GM21619 (cell line): ENCODE measurements around the gene TNC.

ENCODE experiments used
- ATAC-seq: cut with Tn5 transposase; IDR thresholded peaks from one replicate; pipeline ENCODE4 v1.9.1; 2021; ENCODE audit not compliant: unreplicated experiment

TNC gene

DNA sequence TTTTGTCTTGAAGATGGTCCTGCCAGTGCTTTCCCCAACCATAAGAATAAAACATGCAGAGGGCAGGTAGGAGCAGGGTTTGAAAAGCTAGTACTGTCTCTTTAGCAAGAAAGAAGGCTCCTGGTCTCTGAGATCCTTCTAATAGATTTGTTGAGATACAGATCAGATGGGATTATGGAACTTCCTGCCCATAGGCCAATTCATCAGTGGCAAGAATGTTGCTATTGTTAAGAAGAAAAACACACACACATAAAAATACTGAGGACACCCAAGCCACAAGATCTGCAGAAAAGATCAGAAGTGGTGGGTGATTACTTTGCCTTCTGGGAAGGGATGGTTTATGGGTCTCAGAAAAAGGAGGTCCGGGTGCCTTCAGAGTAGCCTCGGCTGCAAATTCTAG lies 59.8 kb downstream of the TNC start:
- no peak for ATAC-seq

DNA sequence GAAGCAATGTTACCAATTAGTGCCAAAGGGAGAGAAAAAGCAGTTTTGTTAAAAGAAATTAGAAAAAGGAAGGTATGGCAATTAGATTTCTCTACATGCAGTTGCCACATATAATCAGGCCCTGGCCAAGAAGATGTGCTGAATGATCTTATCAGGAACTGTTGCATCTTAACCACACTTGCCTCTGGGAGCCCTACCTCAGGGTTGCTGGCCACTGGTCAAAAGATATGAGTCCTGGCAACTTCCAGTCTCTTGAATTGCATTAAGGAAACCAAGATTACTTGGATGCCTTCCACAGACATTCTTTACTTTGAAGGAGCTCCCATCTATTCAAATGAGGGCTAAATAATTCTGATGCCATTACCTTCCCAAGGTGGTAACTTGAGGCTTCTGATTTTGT lies 60.4 kb downstream of the TNC start:
- no peak for ATAC-seq

DNA sequence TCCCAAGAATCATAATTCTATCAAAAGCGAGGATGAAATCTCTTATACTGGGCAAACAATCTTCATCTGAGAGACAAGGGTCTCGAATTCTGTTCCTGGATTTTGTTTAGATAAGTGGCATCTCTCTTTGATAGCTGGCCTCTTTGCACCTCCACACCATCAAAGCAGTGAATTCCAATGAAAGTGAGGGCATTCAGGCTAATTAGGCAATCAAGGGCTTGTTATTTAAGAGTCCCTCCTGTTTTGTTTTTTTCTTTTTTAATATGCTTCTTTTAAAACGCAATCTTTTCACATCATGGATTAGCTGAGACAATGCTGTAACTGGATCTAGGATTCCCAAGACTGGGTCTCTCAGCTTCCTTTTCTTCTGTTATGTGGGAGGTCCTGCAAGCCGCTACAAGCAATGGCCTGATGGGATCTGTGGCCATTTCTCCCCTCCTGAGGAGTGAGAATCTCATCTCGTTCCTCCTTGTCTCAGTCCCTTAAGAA lies 67.9 kb downstream of the TNC start:
- ATAC-seq: no peak

DNA sequence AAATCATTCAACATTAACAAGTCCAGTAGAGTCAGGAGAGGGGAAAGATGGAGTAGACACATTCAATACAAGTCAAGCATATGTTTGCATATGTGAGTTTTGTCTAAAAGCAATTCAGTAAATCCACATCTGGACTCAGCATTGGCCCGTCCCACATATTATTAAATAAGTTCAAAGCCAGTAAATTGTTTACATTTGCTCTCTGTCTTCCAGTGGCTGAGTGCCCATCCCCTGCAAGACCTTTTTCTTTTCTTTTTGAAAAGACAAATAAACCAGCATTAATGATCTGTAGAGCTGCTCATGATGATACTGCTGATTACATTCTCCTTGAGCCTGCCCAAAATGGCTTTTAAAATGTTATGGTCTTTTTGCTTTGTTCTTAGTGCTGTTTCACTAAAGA lies 71.1 kb downstream of the TNC start:
- no peak for ATAC-seq

- ATAC-seq: no peak
These were observed 71.8 kb downstream of the TNC start for GRCh38 chr9:115046199-115046598.

DNA sequence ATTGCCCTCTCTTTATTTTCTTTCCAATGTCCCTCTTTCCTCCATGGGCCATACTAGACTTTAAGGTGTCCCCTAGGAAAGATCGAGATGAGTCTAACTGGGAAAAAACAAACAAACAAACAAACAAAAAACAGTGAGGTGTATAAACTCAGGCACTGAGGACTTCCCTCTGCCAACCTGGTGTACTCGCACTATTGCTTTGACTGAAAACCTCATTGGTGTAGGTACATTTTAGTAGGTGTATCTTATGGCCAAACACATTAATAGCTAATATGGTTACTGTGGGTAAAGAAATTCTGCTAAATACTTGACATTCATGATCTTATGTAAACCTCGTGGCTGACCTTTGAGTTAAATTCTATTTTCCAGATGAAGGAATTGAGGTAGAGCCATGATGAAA lies 74.3 kb downstream of the TNC start:
- no peak for ATAC-seq

DNA sequence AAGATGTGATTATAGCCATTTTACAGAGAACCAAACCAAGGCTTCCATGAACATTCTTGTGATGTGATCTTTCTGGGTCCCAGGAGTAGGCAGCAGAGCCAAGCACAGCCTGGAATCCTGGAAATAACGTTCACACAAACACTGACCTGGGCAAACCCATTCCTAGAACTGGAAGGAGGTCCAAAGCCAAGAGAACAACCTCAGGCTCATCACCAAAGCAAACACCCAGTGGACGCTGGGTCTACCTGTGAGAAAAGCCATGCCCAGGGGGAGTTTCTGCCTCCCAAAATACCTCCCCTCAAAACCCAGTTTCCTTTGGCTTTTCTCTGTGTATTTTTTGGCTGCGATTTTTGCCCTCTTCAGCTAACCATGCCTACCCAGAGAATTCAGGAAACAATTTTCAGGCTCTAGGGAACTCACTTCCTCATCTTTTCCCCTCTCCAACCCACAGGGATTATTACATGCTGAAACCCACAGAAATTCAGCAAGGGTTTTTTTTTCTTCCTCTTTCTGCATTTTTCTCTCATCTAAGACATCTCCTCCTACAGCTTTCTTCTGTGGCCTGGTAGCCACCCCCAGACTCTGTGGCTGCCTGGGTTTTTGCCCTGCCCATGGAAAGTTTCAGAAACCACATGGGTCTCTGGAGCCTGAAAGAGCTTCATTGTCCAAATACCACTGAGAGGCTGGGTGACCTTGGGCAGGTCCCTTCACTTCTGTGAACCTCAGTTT lies 75.0 kb downstream of the TNC start:
- ATAC-seq: no peak

DNA sequence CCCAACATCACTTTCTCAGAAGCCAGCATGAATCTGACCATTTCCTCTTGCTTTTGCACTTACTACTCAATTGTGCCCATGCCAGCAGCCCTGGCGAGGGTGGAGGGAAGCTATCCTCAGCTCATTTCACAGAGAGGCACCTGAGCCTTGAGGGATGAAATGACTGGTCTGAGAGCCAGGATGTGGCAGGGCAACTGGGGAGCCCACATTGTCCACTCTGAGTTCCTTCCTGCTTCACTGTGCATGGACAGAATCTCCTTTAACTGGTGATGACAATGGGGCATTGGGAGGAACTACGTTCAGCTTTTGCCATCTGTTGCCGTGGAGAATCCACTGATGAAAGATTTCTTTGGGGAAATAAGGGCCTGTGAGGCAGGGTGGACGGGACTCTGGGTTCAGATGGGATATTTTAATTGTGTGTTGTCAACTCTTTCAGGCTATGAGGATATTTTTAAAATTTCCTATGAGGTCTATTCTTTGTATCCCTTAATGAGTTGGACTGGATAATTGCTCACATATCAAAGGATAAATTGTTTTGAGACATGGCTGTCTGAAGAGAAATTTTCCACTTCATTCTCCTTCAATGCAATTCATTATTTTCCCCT lies 78.3 kb downstream of the TNC start:
- ATAC-seq: no peak

- ATAC-seq: no peak
These were observed 79.8 kb downstream of the TNC start for GRCh38 chr9:115038178-115038577.

- no peak for ATAC-seq
These were observed 81.3 kb downstream of the TNC start for GRCh38 chr9:115036691-115037090.

- peak; percentile 90 for ATAC-seq
These were observed 81.9 kb downstream of the TNC start for GRCh38 chr9:115035841-115036612.

DNA sequence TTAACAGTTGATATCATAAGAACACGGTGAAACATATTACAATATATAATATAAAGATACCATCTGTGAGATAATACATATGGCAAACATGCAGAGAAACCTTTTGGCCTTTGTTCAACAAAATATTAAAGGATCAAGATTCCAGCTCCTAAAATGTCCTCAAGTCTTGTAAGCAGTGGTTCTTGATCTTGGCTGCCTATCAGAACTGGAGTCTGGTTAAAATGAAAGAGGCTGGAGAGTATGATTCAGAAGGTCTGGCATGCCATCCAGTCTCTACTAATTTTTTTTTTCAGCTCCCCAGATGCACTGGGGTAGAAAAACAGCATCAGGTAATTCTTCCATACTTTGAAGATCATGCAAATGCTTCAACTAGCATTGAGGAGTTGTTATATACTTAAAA lies 83.2 kb downstream of the TNC start:
- ATAC-seq: no peak

DNA sequence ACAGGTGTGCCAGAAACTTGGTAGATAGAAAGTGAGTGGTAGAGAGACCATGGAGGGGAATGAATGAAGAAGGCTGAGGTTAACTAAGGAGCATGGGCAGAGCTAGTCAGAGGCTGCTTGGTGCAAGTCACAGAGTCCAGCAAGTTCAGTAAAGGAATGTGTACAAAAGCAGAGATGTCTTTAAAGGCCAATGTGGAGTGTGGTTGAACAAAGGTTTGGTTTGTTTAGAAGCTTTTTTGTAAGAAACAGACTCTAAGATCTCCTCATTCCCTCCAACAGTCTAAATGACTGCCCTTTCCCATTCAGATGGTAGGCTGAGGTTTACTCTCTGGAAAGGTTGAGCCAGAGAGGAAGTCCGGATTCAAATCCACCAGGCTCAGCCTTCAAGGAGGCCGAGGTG lies 84.2 kb downstream of the TNC start:
- ATAC-seq: no peak

- ATAC-seq: no peak
These were observed 85.7 kb downstream of the TNC start for GRCh38 chr9:115032296-115032695.

DNA sequence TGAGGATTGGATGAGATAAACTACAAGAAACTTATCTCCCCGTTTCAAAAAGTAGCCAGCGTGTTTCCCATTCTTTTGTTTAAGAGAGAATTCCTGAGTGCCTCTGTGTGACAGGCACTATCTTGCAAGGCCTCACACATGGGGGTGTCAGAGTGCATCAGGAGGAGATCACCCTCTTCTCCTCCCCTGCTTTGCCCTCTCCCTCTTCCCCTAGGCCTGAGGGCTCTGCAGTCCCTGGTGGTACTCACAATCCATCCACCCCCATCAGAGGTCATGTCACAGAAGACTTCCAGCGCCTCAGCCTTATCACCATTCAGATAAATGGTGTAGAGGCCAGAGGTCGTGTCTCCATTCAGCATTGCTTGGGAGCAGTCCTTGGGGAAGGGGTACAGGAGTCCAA lies 88.0 kb downstream of the TNC start:
- ATAC-seq: no peak

DNA sequence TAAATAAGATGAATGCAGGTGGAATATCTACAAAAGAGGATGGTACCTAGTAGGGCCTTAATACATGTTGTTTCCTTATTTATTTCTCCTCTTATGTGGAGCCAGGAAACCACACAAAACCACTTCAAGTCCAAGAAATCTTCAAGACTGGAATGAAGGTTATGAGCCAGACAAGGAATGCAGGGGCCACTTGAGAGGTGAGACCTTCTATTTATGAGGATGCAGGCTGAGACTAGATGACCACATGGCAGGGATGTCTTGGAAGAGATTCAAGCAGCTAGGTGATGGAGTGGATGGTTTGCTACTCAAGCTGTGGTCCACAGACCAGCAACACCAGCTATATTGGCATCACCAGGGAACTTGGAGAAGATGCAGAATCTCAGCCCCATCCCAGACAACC lies 92.2 kb downstream of the TNC start:
- no peak for ATAC-seq

GRCh38 chr9:115024925-115025535 lies 92.9 kb downstream of the TNC start:
- ATAC-seq: no peak

GRCh38 chr9:115022760-115023434 lies 95.1 kb downstream of the TNC start:
- no peak for ATAC-seq

DNA sequence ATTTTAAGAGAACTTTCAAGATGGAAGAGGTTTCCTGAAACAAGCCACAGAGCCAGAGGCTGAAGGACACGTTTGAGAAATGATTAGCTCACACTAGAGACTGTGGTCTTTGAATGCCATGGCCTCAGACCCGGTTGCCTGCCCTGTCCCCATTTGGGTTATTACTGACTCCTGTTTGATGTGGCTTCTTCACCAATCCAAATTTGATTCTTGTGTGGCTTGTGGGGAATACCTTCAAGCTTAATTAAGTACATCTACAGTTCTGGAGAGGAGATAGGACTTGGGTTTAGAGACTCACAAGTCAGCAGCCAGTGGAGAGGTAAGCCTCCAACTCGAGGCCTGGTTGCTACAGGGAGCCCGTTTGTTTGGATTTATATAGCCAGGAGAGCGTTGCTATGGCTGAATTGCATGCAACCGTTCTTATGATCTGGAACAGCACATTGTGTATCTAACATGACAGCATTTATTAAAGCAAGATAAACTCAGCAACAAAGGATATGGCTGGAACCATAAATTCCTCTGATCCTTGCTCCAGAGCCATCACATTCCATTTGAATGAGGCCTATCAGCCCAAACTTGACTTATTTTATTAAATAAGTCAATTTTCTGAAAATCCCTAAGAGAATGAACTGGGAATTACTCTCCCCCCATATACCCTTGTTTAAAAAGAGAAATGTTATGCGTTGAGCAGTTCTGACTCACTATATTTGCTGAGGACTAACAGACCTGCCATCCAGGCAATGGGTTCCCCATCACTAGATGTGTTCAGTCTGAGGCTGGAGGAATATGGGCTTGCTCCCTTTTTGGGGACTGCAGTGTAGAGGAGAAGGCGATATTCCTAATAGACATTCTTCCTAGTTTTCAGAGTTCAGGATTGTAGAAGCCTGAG lies 99.2 kb downstream of the TNC start:
- ATAC-seq: no peak

- ATAC-seq: no peak
These were observed 101.6 kb downstream of the TNC start for GRCh38 chr9:115016344-115016743.
